NCI-H82 treated with DMSO at 0.1 percent for 48 hours (cell line): ENCODE measurements around the gene DOK7.
"Not testable (repeated sequence)": the region's sequence is repeated elsewhere in the genome, so short reads cannot be mapped to it uniquely, and the experiment has no call there.

Source experiments
- DNase-seq: peaks from one replicate; lab custom pipeline; 2025; ENCODE audit not compliant: unreplicated experiment; lab: John Stamatoyannopoulos, UW

The DOK7 gene

GRCh38 chr4:3501126-3501824, 38.2 kb downstream of the DOK7 start:
- no peak for DNase-seq

- DNase-seq = no peak
These were observed 38.8 kb downstream of the DOK7 start for GRCh38 chr4:3501825-3502425.

GRCh38 chr4:3502941-3503936, 40.1 kb downstream of the DOK7 start:
- DNase-seq = no peak

- no peak for DNase-seq
These were observed 42.1 kb downstream of the DOK7 start for GRCh38 chr4:3505231-3505630.

GRCh38 chr4:3508542-3508941, 45.4 kb downstream of the DOK7 start:
- no peak for DNase-seq

GRCh38 chr4:3510481-3510880, 47.4 kb downstream of the DOK7 start:
- DNase-seq = no peak

GRCh38 chr4:3511187-3511586, 48.1 kb downstream of the DOK7 start:
- no peak for DNase-seq

- not testable (repeated sequence) for DNase-seq
These were observed 48.5 kb downstream of the DOK7 start for GRCh38 chr4:3511601-3512000.

- no peak for DNase-seq
These were observed 49.2 kb downstream of the DOK7 start for GRCh38 chr4:3512279-3512678.

- no peak for DNase-seq
These were observed 49.6 kb downstream of the DOK7 start for GRCh38 chr4:3512719-3513118.

GRCh38 chr4:3513807-3514206, 50.7 kb downstream of the DOK7 start:
- DNase-seq = no peak

- DNase-seq = no peak
These were observed 51.2 kb downstream of the DOK7 start for GRCh38 chr4:3514221-3514780.

- no peak for DNase-seq
These were observed 51.8 kb downstream of the DOK7 start for GRCh38 chr4:3514806-3515501.

GRCh38 chr4:3515646-3516045, 52.5 kb downstream of the DOK7 start:
- DNase-seq = no peak

- DNase-seq = no peak
These were observed 53.1 kb downstream of the DOK7 start for GRCh38 chr4:3516061-3516835.

GRCh38 chr4:3516836-3517730, 54.0 kb downstream of the DOK7 start:
- DNase-seq = no peak

- DNase-seq = no peak
These were observed 54.8 kb downstream of the DOK7 start for GRCh38 chr4:3517731-3518510.

- DNase-seq = no peak
These were observed 55.4 kb downstream of the DOK7 start for GRCh38 chr4:3518511-3518880.
